Caco-2 (cell line): ENCODE data around the gene LHFPL3. TPM values are rescaled to one million over a fixed set of nuclear protein-coding genes. Genes with fewer than 3 reads are reported as not detected.
"Not testable (repeated sequence)": the region's sequence is repeated elsewhere in the genome, so short reads cannot be mapped to it uniquely, and the experiment has no call there.

ENCODE experiments used
- BruUV-seq: library from RNA; stranded (reverse); fragments of 400-500 nt; replicated peaks from 2 replicates; lab custom pipeline; 2021; lab: Mats Ljungman, UMichigan
- CTCF ChIA-PET: fragments of 300-600 bp; sonication (Branson Sonifier 250); formaldehyde crosslinking; loops from one replicate; lab custom pipeline; 2022; ENCODE audit warnings: antibody characterized with exemption; lab: Charles Lee
- POLR2A ChIA-PET: fragments of 300-600 bp; sonication (Branson Sonifier 250); formaldehyde crosslinking; loops from one replicate; lab custom pipeline; 2022; ENCODE audit warnings: antibody characterized with exemption; lab: Charles Lee
- DNase-seq, 2 experiments: peaks; one replicate each; pipeline versions ENCODE4 v3.0.0 to v3.0.0-alpha.2; 2020 to 2022
- H3K27me3 ChIP-seq: replicated peaks from 2 replicates; pipeline ENCODE4 v1.6.0; 2011; ENCODE audit warnings: low read length; ENCODE audit not compliant: control insufficient read depth, insufficient read depth
- H3K36me3 ChIP-seq: 2 replicates; pipeline ENCODE4 v1.5.1; 2011; ENCODE audit warnings: low read length; ENCODE audit not compliant: control insufficient read depth, insufficient read depth
- H3K4me1 ChIP-seq: fragments of 250-450 bp; sonication (Bioruptor Pico); 2 replicates; pipeline ENCODE4 v1.5.1; 2020; ENCODE audit warnings: mild to moderate bottlenecking
- H3K4me3 ChIP-seq: 2 replicates; pipeline ENCODE4 v1.5.1; 2011; ENCODE audit warnings: low read depth, mild to moderate bottlenecking, control low read depth, low read length
- H3K9me3 ChIP-seq: fragments of 250-450 bp; sonication (Bioruptor Pico); 2 replicates; pipeline ENCODE4 v1.5.1; 2020; ENCODE audit warnings: mild to moderate bottlenecking, moderate library complexity
- H3K27ac Mint-ChIP-seq: one replicate; pipeline ENCODE4 v1.8.0; 2022; ENCODE audit warnings: mixed read lengths; ENCODE audit not compliant: unreplicated experiment
- H3K27me3 Mint-ChIP-seq: one replicate; pipeline ENCODE4 v1.8.0; 2022; ENCODE audit warnings: mixed read lengths; ENCODE audit not compliant: insufficient read depth, unreplicated experiment
- H3K36me3 Mint-ChIP-seq: one replicate; pipeline ENCODE4 v1.8.0; 2022; ENCODE audit warnings: mild to moderate bottlenecking, mixed read lengths; ENCODE audit not compliant: insufficient read depth, unreplicated experiment
- H3K4me1 Mint-ChIP-seq: one replicate; pipeline ENCODE4 v1.8.0; 2022; ENCODE audit warnings: low read depth, mixed read lengths; ENCODE audit not compliant: unreplicated experiment
- H3K4me3 Mint-ChIP-seq: one replicate; pipeline ENCODE4 v1.8.0; 2022; ENCODE audit warnings: mild to moderate bottlenecking, moderate library complexity, mixed read lengths; ENCODE audit not compliant: unreplicated experiment
- H3K9me3 Mint-ChIP-seq: one replicate; pipeline ENCODE4 v1.8.0; 2022; ENCODE audit warnings: mixed read lengths; ENCODE audit not compliant: unreplicated experiment
- CTCF ChIP-seq, 2 experiments: fragments of 200-600 bp in 1 of 2; IDR thresholded peaks; 1 replicate in 1 of 2; 2 replicates in 1 of 2; pipeline versions ENCODE4 v1.5.1 to v1.8.0; 2011 to 2022; ENCODE audit warnings: antibody characterized with exemption in 1 of 2, control low read depth in 1 of 2, inconsistent platforms in 1 of 2, low read depth in 1 of 2, low read length in 1 of 2, mild to moderate bottlenecking in 1 of 2, moderate library complexity in 1 of 2; ENCODE audit not compliant: insufficient read depth in 1 of 2, severe bottlenecking in 1 of 2, unreplicated experiment in 1 of 2
- intact Hi-C: fragments of 100-400 bp; cut with micrococcal nuclease; formaldehyde crosslinking; loops from one replicate; pipeline ENCODE4 v1.10.0; 2022; ENCODE audit not compliant: unreplicated experiment
- total RNA-seq: library from RNA; stranded (reverse); gene quantifications from 2 replicates; pipeline ENCODE4 v1.2.3, GENCODE V29; 2022

The LHFPL3 gene
- total RNA-seq, 1 experiment from 2014 or later, result not detected

GRCh38 chr7:104936546-104936945 lies 608.1 kb downstream of the LHFPL3 start:
- H3K27ac Mint-ChIP-seq, result no peak overlapping the region
- DNase-seq, result no peak

GRCh38 chr7:104937489-104937888 lies 609.1 kb downstream of the LHFPL3 start:
- not testable (repeated sequence) for H3K4me3 Mint-ChIP-seq, H3K9me3 Mint-ChIP-seq

More at GRCh38 chr7:104936546-104936945, 608.1 kb downstream of the LHFPL3 start:
- ChIA-PET CTCF (no interaction called here), POLR2A (no interaction called here)
- Mint-ChIP-seq H3K27me3 (no peaks in the 10 kb centered on the region), H3K9me3 (no peaks in the 10 kb centered on the region), H3K4me3 (no peak overlapping the region), H3K36me3 (no peaks in the 10 kb centered on the region), H3K4me1 (peaks cover 11% of the 10 kb centered on the region)
- no peaks in the 10 kb centered on the region for H3K36me3 ChIP-seq
- H3K9me3 ChIP-seq, result no peaks in the 10 kb centered on the region
- intact Hi-C loops, result no loop called here
- no peaks in the 10 kb centered on the region for H3K4me1 ChIP-seq
- H3K4me3 ChIP-seq, result no peak overlapping the region
- no peaks in the 10 kb centered on the region for H3K27me3 ChIP-seq
- no TSS peak for BruUV-seq
- no peak for TF ChIP-seq CTCF (IDR thresholded peaks at IDR 0.05; ENCODE audit: insufficient read depth in 1 of 2, low read depth in 1 of 2, low read length in 1 of 2, severe bottlenecking in 1 of 2, unreplicated experiment in 1 of 2)

GRCh38 chr7:104938741-104939390 lies 610.5 kb downstream of the LHFPL3 start:
- TF ChIP-seq CTCF (IDR thresholded peaks at IDR 0.05; ENCODE audit: insufficient read depth in 1 of 2, low read depth in 1 of 2, low read length in 1 of 2, severe bottlenecking in 1 of 2, unreplicated experiment in 1 of 2), result no peak
- H3K36me3 ChIP-seq, result no peaks in the 10 kb centered on the region
- Mint-ChIP-seq H3K27me3 (no peaks in the 10 kb centered on the region), H3K4me3 (no peak overlapping the region), H3K9me3 (peaks cover 10% of the 10 kb centered on the region), H3K27ac (no peak overlapping the region), H3K4me1 (peaks cover 17% of the 10 kb centered on the region), H3K36me3 (no peaks in the 10 kb centered on the region)
- no peaks in the 10 kb centered on the region for H3K27me3 ChIP-seq
- no TSS peak for BruUV-seq
- H3K4me1 ChIP-seq, result peaks cover 9% of the 10 kb centered on the region
- intact Hi-C loops, result no loop called here
- no peak overlapping the region for H3K4me3 ChIP-seq
- no peak for DNase-seq
- ChIA-PET CTCF (no interaction called here), POLR2A (no interaction called here)
- H3K9me3 ChIP-seq, result no peaks in the 10 kb centered on the region

More at GRCh38 chr7:104937489-104937888, 609.1 kb downstream of the LHFPL3 start:
- CTCF ChIA-PET, H3K9me3 ChIP-seq, H3K4me1 ChIP-seq, H3K36me3 Mint-ChIP-seq, H3K27me3 ChIP-seq, POLR2A ChIA-PET, H3K27me3 Mint-ChIP-seq, H3K27ac Mint-ChIP-seq, DNase-seq, H3K36me3 ChIP-seq, H3K4me3 ChIP-seq, intact Hi-C loops, BruUV-seq: not testable (repeated sequence)
- peaks cover 11% of the 10 kb centered on the region for H3K4me1 Mint-ChIP-seq
